Suprapubic skin (tissue), 4 donors: Measurements from ENCODE around the gene FBXO17. TPM values are rescaled to one million over a fixed set of nuclear protein-coding genes. Genes with fewer than 3 reads are reported as not detected.

Source experiments
- DNase-seq, 2 donors: peaks; one replicate each; pipeline ENCODE4 v3.0.0-alpha.2; 2019; ENCODE audit warnings: low spot score in 2 of 2
- H3K27ac ChIP-seq: fragments of 200-600 bp; sonication (generic); one replicate; pipeline ENCODE4 v1.5.1; 2019
- H3K27me3 ChIP-seq: fragments of 200-600 bp; sonication (generic); one replicate; pipeline ENCODE4 v1.5.1; 2019
- H3K36me3 ChIP-seq: fragments of 200-600 bp; sonication (generic); one replicate; pipeline ENCODE4 v1.5.1; 2019
- H3K4me1 ChIP-seq: fragments of 200-600 bp; sonication (generic); one replicate; pipeline ENCODE4 v1.5.1; 2019
- H3K4me3 ChIP-seq: fragments of 200-600 bp; sonication (generic); one replicate; pipeline ENCODE4 v1.5.1; 2019; ENCODE audit warnings: mild to moderate bottlenecking
- H3K9me3 ChIP-seq: fragments of 200-600 bp; sonication (generic); one replicate; pipeline ENCODE4 v1.5.1; 2019
- CTCF ChIP-seq, 2 donors: fragments of 200-600 bp in 1 of 2; fragments of 450-650 bp in 1 of 2; sonication (generic) in 1 of 2; IDR thresholded peaks; one replicate each; pipeline ENCODE4 v1.5.1; 2016 to 2019; ENCODE audit warnings: antibody characterized with exemption in 2 of 2, mild to moderate bottlenecking in 1 of 2, moderate library complexity in 1 of 2
- EP300 ChIP-seq: sonication (generic); formaldehyde crosslinking; IDR thresholded peaks from one replicate; pipeline ENCODE4 v1.6.1; 2017; ENCODE audit warnings: antibody characterized with exemption
- POLR2A ChIP-seq, 2 donors: fragments of 450-650 bp; IDR thresholded peaks; one replicate each; pipeline ENCODE4 v1.6.1; 2017; ENCODE audit warnings: antibody characterized with exemption in 2 of 2, mild to moderate bottlenecking in 2 of 2, moderate library complexity in 2 of 2
- POLR2AphosphoS5 ChIP-seq, 3 donors: sonication (generic); formaldehyde crosslinking; IDR thresholded peaks; one replicate each; pipeline ENCODE4 v1.6.1; 2017; ENCODE audit warnings: antibody characterized with exemption in 3 of 3
- WGBS: methylation state at CpG from one replicate; pipeline ENCODE4 v1.1.5; 2018; 5-methylcytosine and 5-hydroxymethylcytosine counted together
- total RNA-seq, 4 donors: library from RNA; depleted of rRNA; stranded (reverse); fragments of >200 nt; gene quantifications; one replicate each; pipeline ENCODE4 v1.1.0, GENCODE V29; 2016

Gene FBXO17
- total RNA-seq, 4 donors from 2014 or later: 11.3 to 35.1 (median 20.4) TPM

- Histone ChIP-seq H3K36me3 (peaks cover 21% of the 10 kb centered on the region), H3K27ac (no peak overlapping the region), H3K4me1 (no peaks in the 10 kb centered on the region), H3K9me3 (no peaks in the 10 kb centered on the region), H3K27me3 (no peaks in the 10 kb centered on the region), H3K4me3 (no peak overlapping the region)
- no peak for DNase-seq
- no peak for TF ChIP-seq POLR2AphosphoS5 (IDR thresholded peaks at IDR 0.05)
- TF ChIP-seq CTCF (IDR thresholded peaks at IDR 0.05): no peak
- 75% methylated on average over 11 of the region's 12 CpGs for WGBS
These were observed 62.7 kb downstream of the FBXO17 start for GRCh38 chr19:38912600-38913514.

- Histone ChIP-seq H3K4me3 (no peak overlapping the region), H3K27me3 (no peaks in the 10 kb centered on the region), H3K4me1 (no peaks in the 10 kb centered on the region), H3K27ac (no peak overlapping the region), H3K9me3 (no peaks in the 10 kb centered on the region), H3K36me3 (peaks cover 34% of the 10 kb centered on the region)
- TF ChIP-seq POLR2AphosphoS5 (IDR thresholded peaks at IDR 0.05) (no peak), CTCF (IDR thresholded peaks at IDR 0.05) (no peak), EP300 (no peak), POLR2A (IDR thresholded peaks at IDR 0.05) (no peak)
- DNase-seq: no peak
- 68% methylated on average over 8 of the region's 16 CpGs for WGBS
These were observed 64.0 kb downstream of the FBXO17 start for GRCh38 chr19:38911388-38912001.

GRCh38 chr19:38910488-38910887 is 65.1 kb downstream of the FBXO17 start:
- peaks cover 33% of the 10 kb centered on the region for H3K36me3 ChIP-seq
- H3K27ac ChIP-seq: no peak overlapping the region
- H3K9me3 ChIP-seq: no peaks in the 10 kb centered on the region
- no peaks in the 10 kb centered on the region for H3K27me3 ChIP-seq
- no peak overlapping the region for H3K4me3 ChIP-seq
- no peak for TF ChIP-seq CTCF (IDR thresholded peaks at IDR 0.05)
- no peak for TF ChIP-seq EP300
- no peak for TF ChIP-seq POLR2AphosphoS5 (IDR thresholded peaks at IDR 0.05)
- TF ChIP-seq POLR2A (IDR thresholded peaks at IDR 0.05): no peak
- no peaks in the 10 kb centered on the region for H3K4me1 ChIP-seq
- WGBS: 94% methylated on average over 12 of the region's 12 CpGs
- no peak for DNase-seq

- Histone ChIP-seq H3K27ac (no peak overlapping the region), H3K4me1 (no peaks in the 10 kb centered on the region), H3K4me3 (no peak overlapping the region), H3K9me3 (no peaks in the 10 kb centered on the region), H3K27me3 (no peaks in the 10 kb centered on the region), H3K36me3 (peaks cover 37% of the 10 kb centered on the region)
- no peak for TF ChIP-seq CTCF (IDR thresholded peaks at IDR 0.05)
- TF ChIP-seq POLR2A (IDR thresholded peaks at IDR 0.05): no peak
- no peak for TF ChIP-seq POLR2AphosphoS5 (IDR thresholded peaks at IDR 0.05)
- no peak for TF ChIP-seq EP300
- 55% methylated on average over 10 of the region's 10 CpGs for WGBS
- no peak for DNase-seq
These were observed 66.6 kb downstream of the FBXO17 start for GRCh38 chr19:38908911-38909310.

- 93% methylated on average over 12 of the region's 12 CpGs for WGBS
- no peak for DNase-seq
- Histone ChIP-seq H3K4me1 (no peaks in the 10 kb centered on the region), H3K36me3 (peaks cover 37% of the 10 kb centered on the region), H3K27ac (no peak overlapping the region), H3K9me3 (no peaks in the 10 kb centered on the region), H3K4me3 (no peak overlapping the region), H3K27me3 (no peaks in the 10 kb centered on the region)
- TF ChIP-seq CTCF (IDR thresholded peaks at IDR 0.05) (no peak), EP300 (no peak), POLR2A (IDR thresholded peaks at IDR 0.05) (no peak), POLR2AphosphoS5 (IDR thresholded peaks at IDR 0.05) (no peak)
These were observed 67.9 kb downstream of the FBXO17 start for GRCh38 chr19:38907670-38908069.
